Naive thymus-derived CD4-positive, alpha-beta T cell (primary cell): ENCODE data around the gene USP1. TPM values are rescaled to one million over a fixed set of nuclear protein-coding genes. Genes with fewer than 3 reads are reported as not detected.

Experiments used
- ATAC-seq: fragments of 150-1000 bp; cut with Tn5 transposase; 2 replicates; pipeline ENCODE4 v1.10.0; 2021; ENCODE audit warnings: mild to moderate bottlenecking, moderate library complexity
- CTCF ChIA-PET: fragments of 350-600 bp; sonication (Branson Sonifier 250); formaldehyde crosslinking; loops from one replicate; lab custom pipeline; 2021; ENCODE audit warnings: antibody characterized with exemption; lab: Charles Lee
- POLR2A ChIA-PET: fragments of 350-600 bp; sonication (Branson Sonifier 250); formaldehyde crosslinking; loops from one replicate; lab custom pipeline; 2021; ENCODE audit warnings: antibody characterized with exemption, inconsistent platforms; lab: Charles Lee
- DNase-seq, 9 donors: peaks; one replicate each; pipeline versions ENCODE4 v3.0.0 to v3.0.0-alpha.2; 2020 to 2022; ENCODE audit warnings: mixed read lengths in 1 of 9
- H3K27ac ChIP-seq: one replicate; pipeline ENCODE4 v1.7.0; 2013; ENCODE audit warnings: mild to moderate bottlenecking, low read depth, low read length, moderate library complexity
- H3K27me3 ChIP-seq, 2 donors: one replicate each; pipeline ENCODE4 v1.7.0; 2013; ENCODE audit warnings: low read length in 2 of 2, mild to moderate bottlenecking in 2 of 2, moderate library complexity in 2 of 2; ENCODE audit not compliant: control insufficient read depth in 2 of 2, insufficient read depth in 2 of 2
- H3K36me3 ChIP-seq, 3 experiments: 1 replicate in 2 of 3; 2 replicates in 1 of 3; pipeline ENCODE4 v1.7.0; 2013; ENCODE audit warnings: low read length in 3 of 3, mild to moderate bottlenecking in 3 of 3, moderate library complexity in 1 of 3; ENCODE audit not compliant: insufficient read depth in 3 of 3, control insufficient read depth in 2 of 3
- H3K4me1 ChIP-seq, 2 donors: one replicate each; pipeline ENCODE4 v1.7.0; 2013; ENCODE audit warnings: low read length in 2 of 2, mild to moderate bottlenecking in 2 of 2, moderate library complexity in 1 of 2; ENCODE audit not compliant: control insufficient read depth in 2 of 2, insufficient read depth in 2 of 2
- H3K4me3 ChIP-seq: 2 replicates; pipeline ENCODE4 v1.7.0; 2013; ENCODE audit warnings: mild to moderate bottlenecking, low read length
- H3K9me3 ChIP-seq, 3 experiments: 1 replicate in 2 of 3; 2 replicates in 1 of 3; pipeline ENCODE4 v1.7.0; 2013; ENCODE audit warnings: low read length in 3 of 3; ENCODE audit not compliant: control insufficient read depth in 2 of 3
- H3K27ac Mint-ChIP-seq, 9 donors: one replicate each; pipeline ENCODE4 v1.8.0; 2020 to 2022; ENCODE audit warnings: mixed read lengths in 9 of 9, mild to moderate bottlenecking in 8 of 9, moderate library complexity in 5 of 9, inconsistent platforms in 2 of 9
- H3K27me3 Mint-ChIP-seq, 5 donors: one replicate each; pipeline ENCODE4 v1.8.0; 2021 to 2022; ENCODE audit warnings: mixed read lengths in 5 of 5, mild to moderate bottlenecking in 1 of 5
- H3K36me3 Mint-ChIP-seq, 5 donors: one replicate each; pipeline ENCODE4 v1.8.0; 2020 to 2022; ENCODE audit warnings: mixed read lengths in 5 of 5, mild to moderate bottlenecking in 3 of 5, inconsistent platforms in 1 of 5
- H3K4me1 Mint-ChIP-seq, 7 donors: one replicate each; pipeline ENCODE4 v1.8.0; 2020 to 2022; ENCODE audit warnings: mixed read lengths in 7 of 7, mild to moderate bottlenecking in 3 of 7, inconsistent platforms in 1 of 7
- H3K4me3 Mint-ChIP-seq, 10 donors: one replicate each; pipeline ENCODE4 v1.8.0; 2020 to 2022; ENCODE audit warnings: mild to moderate bottlenecking in 10 of 10, mixed read lengths in 10 of 10, moderate library complexity in 6 of 10, inconsistent platforms in 2 of 10
- H3K9me3 Mint-ChIP-seq, 11 donors: one replicate each; pipeline ENCODE4 v1.8.0; 2020 to 2022; ENCODE audit warnings: mixed read lengths in 11 of 11, mild to moderate bottlenecking in 4 of 11, inconsistent platforms in 1 of 11, moderate library complexity in 1 of 11
- intact Hi-C, 2 donors: fragments of 100-400 bp; cut with micrococcal nuclease; formaldehyde crosslinking; loops; one replicate each; pipeline ENCODE4 v1.15.1; 2023
- polyA plus RNA-seq, 2 donors: library from polyadenylated mRNA; unstranded; fragments of 300-500 nt; fragmentation: Illumina TruSeq; gene quantifications; one replicate each; pipeline ENCODE4 v1.2.3, GENCODE V29; 2021
- total RNA-seq, 6 experiments: library from RNA in 5 of 6; stranded (reverse) in 5 of 6; gene quantifications; 1 replicate in 5 of 6; 2 replicates in 1 of 6; pipeline ENCODE4 v1.2.3 and lab custom pipeline; 2021 to 2026

The USP1 gene
- total and polyA plus RNA-seq, 7 experiments from 2014 or later: 20.5 to 65.7 (median 34.7) TPM

- DNase-seq (no peak), ATAC-seq (no peak)
- peaks cover 0 to 8% (median 0%) of the 10 kb centered on the region in 11 donors for H3K9me3 Mint-ChIP-seq
- H3K36me3 Mint-ChIP-seq: peaks cover 0 to 24% (median 14%) of the 10 kb centered on the region in 5 donors
- H3K27ac Mint-ChIP-seq: no peak overlapping the region
- Histone ChIP-seq H3K36me3 (no peaks in the 10 kb centered on the region), H3K4me1 (no peaks in the 10 kb centered on the region), H3K27me3 (no peaks in the 10 kb centered on the region), H3K27ac (no peak overlapping the region), H3K4me3 (no peak overlapping the region), H3K9me3 (no peaks in the 10 kb centered on the region)
- H3K4me3 Mint-ChIP-seq: no peak overlapping the region
- no peaks in the 10 kb centered on the region for H3K4me1 Mint-ChIP-seq
- intact Hi-C loops: no loop called here
- ChIA-PET POLR2A (no interaction called here), CTCF (no interaction called here)
- H3K27me3 Mint-ChIP-seq: no peaks in the 10 kb centered on the region
Observed at GRCh38 chr1:62462370-62462769, 25.5 kb downstream of the USP1 start.

GRCh38 chr1:62467092-62467491 lies 30.2 kb downstream of the USP1 start:
- CTCF ChIA-PET: no interaction called here
- H3K36me3 ChIP-seq: no peaks in the 10 kb centered on the region
- ATAC-seq: no peak
- no peak overlapping the region for H3K4me3 ChIP-seq
- Mint-ChIP-seq H3K36me3 (peaks cover 4 to 55% (median 51%) of the 10 kb centered on the region in 5 donors), H3K9me3 (peaks cover 0 to 25% (median 3%) of the 10 kb centered on the region in 11 donors), H3K27me3 (no peaks in the 10 kb centered on the region), H3K4me1 (no peaks in the 10 kb centered on the region), H3K27ac (no peak overlapping the region), H3K4me3 (no peak overlapping the region)
- no peaks in the 10 kb centered on the region for H3K9me3 ChIP-seq
- intact Hi-C loops: no loop called here
- H3K27ac ChIP-seq: no peak overlapping the region
- POLR2A ChIA-PET: no interaction called here
- H3K4me1 ChIP-seq: no peaks in the 10 kb centered on the region
- no peaks in the 10 kb centered on the region for H3K27me3 ChIP-seq
- no peak for DNase-seq

GRCh38 chr1:62476525-62477219 lies 39.8 kb downstream of the USP1 start:
- Histone ChIP-seq H3K36me3 (no peaks in the 10 kb centered on the region), H3K27ac (no peak overlapping the region), H3K27me3 (no peaks in the 10 kb centered on the region), H3K4me1 (no peaks in the 10 kb centered on the region), H3K9me3 (no peaks in the 10 kb centered on the region), H3K4me3 (no peak overlapping the region)
- DNase-seq (no peak), ATAC-seq (no peak)
- Mint-ChIP-seq H3K4me3 (no peak overlapping the region), H3K36me3 (peaks cover 0 to 25% (median 4%) of the 10 kb centered on the region in 5 donors), H3K27ac (no peak overlapping the region), H3K4me1 (peaks cover 0 to 2% (median 0%) of the 10 kb centered on the region in 7 donors), H3K9me3 (no peaks in the 10 kb centered on the region), H3K27me3 (no peaks in the 10 kb centered on the region)
- CTCF ChIA-PET: no interaction called here
- intact Hi-C loops: no loop called here
- POLR2A ChIA-PET: no interaction called here

GRCh38 chr1:62481681-62482080 lies 44.8 kb downstream of the USP1 start:
- H3K27ac Mint-ChIP-seq: no peak overlapping the region

GRCh38 chr1:62484824-62485468 lies 48.1 kb downstream of the USP1 start:
- Histone ChIP-seq H3K27ac (no peak overlapping the region), H3K36me3 (no peaks in the 10 kb centered on the region), H3K4me3 (no peak overlapping the region), H3K27me3 (no peaks in the 10 kb centered on the region), H3K9me3 (no peaks in the 10 kb centered on the region), H3K4me1 (no peaks in the 10 kb centered on the region)
- Mint-ChIP-seq H3K27me3 (no peaks in the 10 kb centered on the region), H3K9me3 (peaks cover 0 to 2% (median 0%) of the 10 kb centered on the region in 11 donors), H3K4me1 (peaks cover 0 to 2% (median 0%) of the 10 kb centered on the region in 7 donors), H3K36me3 (peaks cover 0 to 19% (median 7%) of the 10 kb centered on the region in 5 donors), H3K4me3 (no peak overlapping the region), H3K27ac (no peak overlapping the region)
- CTCF ChIA-PET: no interaction called here
- DNase-seq (no peak), ATAC-seq (no peak)
- POLR2A ChIA-PET: interaction anchor here (0.6 kb wide), 1 partner anchor 336 kb away, joined by 3 read pairs; no protein-coding TSS in a partner anchor
- intact Hi-C loops: no loop called here

More at GRCh38 chr1:62481681-62482080, 44.8 kb downstream of the USP1 start:
- Mint-ChIP-seq H3K9me3 (peaks cover 0 to 2% (median 0%) of the 10 kb centered on the region in 11 donors), H3K27me3 (no peaks in the 10 kb centered on the region), H3K4me3 (no peak overlapping the region), H3K4me1 (peaks cover 0 to 2% (median 0%) of the 10 kb centered on the region in 7 donors), H3K36me3 (peaks cover 0 to 14% (median 3%) of the 10 kb centered on the region in 5 donors)
- no peaks in the 10 kb centered on the region for H3K9me3 ChIP-seq
- DNase-seq (no peak), ATAC-seq (no peak)
- POLR2A ChIA-PET: no interaction called here
- CTCF ChIA-PET: no interaction called here
- no peak overlapping the region for H3K4me3 ChIP-seq
- no peaks in the 10 kb centered on the region for H3K4me1 ChIP-seq
- intact Hi-C loops: no loop called here
- no peaks in the 10 kb centered on the region for H3K27me3 ChIP-seq
- H3K27ac ChIP-seq: no peak overlapping the region
- H3K36me3 ChIP-seq: no peaks in the 10 kb centered on the region

- no peaks in the 10 kb centered on the region for H3K27me3 ChIP-seq
- peaks cover 0 to 2% (median 0%) of the 10 kb centered on the region in 11 donors for H3K9me3 Mint-ChIP-seq
- no peak overlapping the region for H3K4me3 Mint-ChIP-seq
- ChIA-PET POLR2A (no interaction called here), CTCF (interaction anchor here (1.0 kb wide), 1 partner anchor 258 kb away, joined by 3 read pairs; no protein-coding TSS in a partner anchor)
- no peaks in the 10 kb centered on the region for H3K4me1 Mint-ChIP-seq
- DNase-seq (no peak), ATAC-seq (no peak)
- H3K9me3 ChIP-seq: no peaks in the 10 kb centered on the region
- intact Hi-C loops: no loop called here
- peak overlapping the region in 1 of 9 donors; percentile 33 for H3K27ac Mint-ChIP-seq
- peaks cover 0 to 22% (median 4%) of the 10 kb centered on the region in 5 donors for H3K36me3 Mint-ChIP-seq
- H3K36me3 ChIP-seq: peaks cover 0 to 4% (median under 1%) of the 10 kb centered on the region in 3 experiments
- H3K4me3 ChIP-seq: no peak overlapping the region
- H3K4me1 ChIP-seq: no peaks in the 10 kb centered on the region
- no peaks in the 10 kb centered on the region for H3K27me3 Mint-ChIP-seq
- no peak overlapping the region for H3K27ac ChIP-seq
Observed at GRCh38 chr1:62487956-62488355, 51.1 kb downstream of the USP1 start.
